Erythroblast (primary cell): Measurements from ENCODE around the gene PURA.

Experiments used
- GATA1 ChIP-seq: IDR thresholded peaks from 2 replicates; pipeline ENCODE4 v1.6.1; 2011; ENCODE audit warnings: low read depth, mild to moderate bottlenecking, control low read depth, low read length, moderate library complexity
- POLR2A ChIP-seq: IDR thresholded peaks from 2 replicates; pipeline ENCODE4 v1.6.1; 2011; ENCODE audit warnings: mild to moderate bottlenecking, low read length

DNA sequence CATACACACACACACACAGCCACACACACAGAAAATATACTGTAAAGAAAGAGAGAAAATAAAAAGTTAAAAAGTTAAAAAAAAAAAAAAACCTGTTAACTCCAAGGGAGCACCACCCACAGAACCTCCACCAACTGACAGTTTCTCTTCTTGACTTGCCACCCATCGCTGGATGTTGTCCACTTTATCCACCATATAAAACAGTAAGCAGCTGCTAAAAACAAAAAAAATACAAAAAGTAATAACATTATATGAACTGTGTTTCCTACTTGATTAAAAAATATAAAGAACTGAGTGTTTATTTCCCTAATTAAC lies 1.2 kb downstream of the PURA start:
- TF ChIP-seq POLR2A: no peak
- TF ChIP-seq GATA1: no peak
